WTC11 (cell line): ENCODE measurements around the gene HOXB6. TPM values are rescaled to one million over a fixed set of nuclear protein-coding genes. Genes with fewer than 3 reads are reported as not detected.
A peak's percentile ranks its signal among the peaks of the same experiment; 100 is the strongest.

Experiments used
- ATAC-seq: fragments of 200-7000 bp; cut with Tn5 transposase; 2 replicates; pipeline ENCODE4 v1.10.0; 2021; ENCODE audit warnings: mild to moderate bottlenecking, moderate library complexity
- CTCF ChIA-PET: fragments of 300-600 bp; sonication (Branson Sonifier 250); formaldehyde crosslinking; loops from one replicate; lab custom pipeline; 2021; ENCODE audit warnings: antibody characterized with exemption; lab: Charles Lee
- POLR2A ChIA-PET: fragments of 350-600 bp; sonication (Branson Sonifier 250); formaldehyde crosslinking; loops from one replicate; lab custom pipeline; 2021; ENCODE audit warnings: antibody characterized with exemption; lab: Charles Lee
- DNase-seq: peaks from one replicate; pipeline ENCODE4 v3.0.0; 2021; ENCODE audit warnings: low spot score
- H3K27ac Mint-ChIP-seq: 2 replicates; pipeline ENCODE4 v1.8.0; 2021; ENCODE audit warnings: mixed read lengths
- H3K27me3 Mint-ChIP-seq: 2 replicates; pipeline ENCODE4 v1.8.0; 2021; ENCODE audit warnings: low read depth, mild to moderate bottlenecking, moderate library complexity, mixed read lengths
- H3K36me3 Mint-ChIP-seq: 2 replicates; pipeline ENCODE4 v1.8.0; 2021; ENCODE audit warnings: mixed read lengths
- H3K4me1 Mint-ChIP-seq: 2 replicates; pipeline ENCODE4 v1.8.0; 2022; ENCODE audit warnings: mixed read lengths
- H3K4me3 Mint-ChIP-seq: 2 replicates; pipeline ENCODE4 v1.8.0; 2021; ENCODE audit warnings: mild to moderate bottlenecking, moderate library complexity, mixed read lengths
- H3K9me3 Mint-ChIP-seq: 2 replicates; pipeline ENCODE4 v1.8.0; 2021; ENCODE audit warnings: mixed read lengths
- ARID4B ChIP-seq: sonication (generic); formaldehyde crosslinking; IDR thresholded peaks from 2 replicates; pipeline ENCODE4 v1.8.0; 2023; ENCODE audit warnings: missing genetic modification reagents, mild to moderate bottlenecking, borderline replicate concordance
- CDX4 ChIP-seq: fragments of 250-450 bp; sonication (Bioruptor Pico); IDR thresholded peaks from 2 replicates; pipeline ENCODE4 v1.9.0; 2021; ENCODE audit warnings: moderate library complexity, mild to moderate bottlenecking, inconsistent platforms, borderline replicate concordance
- ELF4 ChIP-seq: sonication (generic); formaldehyde crosslinking; IDR thresholded peaks from 2 replicates; pipeline ENCODE4 v1.8.1; 2022; ENCODE audit warnings: low read depth, mild to moderate bottlenecking, moderate library complexity, missing genetic modification reagents
- MAX ChIP-seq: sonication (generic); formaldehyde crosslinking; IDR thresholded peaks from 2 replicates; pipeline ENCODE4 v1.8.0; 2022; ENCODE audit warnings: mild to moderate bottlenecking, missing genetic modification reagents
- NFE2L1 ChIP-seq: sonication (generic); formaldehyde crosslinking; IDR thresholded peaks from 2 replicates; pipeline ENCODE4 v1.8.1; 2023; ENCODE audit warnings: missing genetic modification reagents
- USF1 ChIP-seq: sonication (generic); formaldehyde crosslinking; IDR thresholded peaks from 2 replicates; pipeline ENCODE4 v1.8.0; 2022; ENCODE audit warnings: mild to moderate bottlenecking, missing genetic modification reagents
- ZNF232 ChIP-seq: sonication (generic); formaldehyde crosslinking; IDR thresholded peaks from 2 replicates; pipeline ENCODE4 v1.8.0; 2022; ENCODE audit warnings: mild to moderate bottlenecking, missing genetic modification reagents
- ZNF317 ChIP-seq: sonication (generic); formaldehyde crosslinking; IDR thresholded peaks from 2 replicates; pipeline ENCODE4 v1.8.1; 2023; ENCODE audit warnings: low read depth, mild to moderate bottlenecking, moderate library complexity, missing genetic modification reagents, borderline replicate concordance
- ZNF396 ChIP-seq: fragments of 250-450 bp; sonication (Bioruptor Pico); IDR thresholded peaks from 2 replicates; pipeline ENCODE4 v1.8.0; 2021; ENCODE audit warnings: mild to moderate bottlenecking, moderate library complexity, borderline replicate concordance
- ZNF423 ChIP-seq: fragments of 250-450 bp; sonication (Bioruptor Pico); IDR thresholded peaks from 2 replicates; pipeline ENCODE4 v2.1.2; 2022; ENCODE audit warnings: mild to moderate bottlenecking, moderate library complexity
- total RNA-seq: library from RNA; stranded (reverse); gene quantifications from 3 replicates; pipeline ENCODE4 v1.2.3, GENCODE V29; 2021
- TF ChIP-seq, protein P1 (sequence below): sonication (generic); formaldehyde crosslinking; IDR thresholded peaks from 2 replicates; pipeline ENCODE4 v1.8.1; 2023; ENCODE audit warnings: mild to moderate bottlenecking, moderate library complexity, missing genetic modification reagents
- TF ChIP-seq, protein P2 (sequence below): fragments of 250-450 bp; sonication (Bioruptor Pico); conservative IDR thresholded peaks from 2 replicates; pipeline ENCODE4 v1.9.0; 2021; ENCODE audit warnings: mild to moderate bottlenecking

HOXB6 gene
- total RNA-seq, 1 experiment from 2014 or later, result not detected

GRCh38 chr17:48589831-48590606 lies 14.8 kb downstream of the HOXB6 start, which contains the start of gene HOXB3:
Gene HOXB3, minus strand, starts transcription at chr17:48590241. Its CDS starts 37,767 bp downstream, at chr17:48552474.
- no peak within 1 kb of the TSS for H3K4me3 Mint-ChIP-seq
- H3K27ac Mint-ChIP-seq, result no peak within 1 kb of the TSS
- no peaks in the 10 kb centered on the region for H3K9me3 Mint-ChIP-seq
- no peaks in the 10 kb centered on the region for H3K36me3 Mint-ChIP-seq
- peaks cover 100% of the 10 kb centered on the region; the same call in 1 of the 2 replicates for H3K27me3 Mint-ChIP-seq
- POLR2A ChIA-PET, result no interaction called here
- TF ChIP-seq MAX (CRISPR knock-in tag) (no peak), ELF4 (CRISPR knock-in tag) (no peak), USF1 (CRISPR knock-in tag) (no peak), ZNF317 (CRISPR knock-in tag) (no peak), NFE2L1 (CRISPR knock-in tag) (no peak), ZNF423 (CRISPR knock-in tag) (no peak), ZNF396 (CRISPR knock-in tag) (no peak), CDX4 (peak; percentile 64; the same call in 1 of the 2 replicates)
- TF ChIP-seq, protein P1, sequence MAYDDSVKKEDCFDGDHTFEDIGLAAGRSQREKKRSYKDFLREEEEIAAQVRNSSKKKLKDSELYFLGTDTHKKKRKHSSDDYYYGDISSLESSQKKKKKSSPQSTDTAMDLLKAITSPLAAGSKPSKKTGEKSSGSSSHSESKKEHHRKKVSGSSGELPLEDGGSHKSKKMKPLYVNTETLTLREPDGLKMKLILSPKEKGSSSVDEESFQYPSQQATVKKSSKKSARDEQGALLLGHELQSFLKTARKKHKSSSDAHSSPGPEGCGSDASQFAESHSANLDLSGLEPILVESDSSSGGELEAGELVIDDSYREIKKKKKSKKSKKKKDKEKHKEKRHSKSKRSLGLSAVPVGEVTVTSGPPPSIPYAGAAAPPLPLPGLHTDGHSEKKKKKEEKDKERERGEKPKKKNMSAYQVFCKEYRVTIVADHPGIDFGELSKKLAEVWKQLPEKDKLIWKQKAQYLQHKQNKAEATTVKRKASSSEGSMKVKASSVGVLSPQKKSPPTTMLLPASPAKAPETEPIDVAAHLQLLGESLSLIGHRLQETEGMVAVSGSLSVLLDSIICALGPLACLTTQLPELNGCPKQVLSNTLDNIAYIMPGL, result no peak
- TF ChIP-seq, all 79 proteins: peak for 1
- no peak for ATAC-seq
- CTCF ChIA-PET, result interaction anchor here (0.6 to 3.6 kb wide), 7 partner anchors 11 to 89 kb away, joined by 3 to 21 read pairs (median 4); no protein-coding TSS in a partner anchor
- peaks cover 50% of the 10 kb centered on the region for H3K4me1 Mint-ChIP-seq
- no peak for DNase-seq

GRCh38 chr17:48589060-48589830 lies 15.5 kb downstream of the HOXB6 start:
- no peaks in the 10 kb centered on the region for H3K9me3 Mint-ChIP-seq
- H3K4me1 Mint-ChIP-seq, result peaks cover 49% of the 10 kb centered on the region
- H3K27me3 Mint-ChIP-seq, result peaks cover 100% of the 10 kb centered on the region; the same call in 1 of the 2 replicates
- ATAC-seq, result no peak
- POLR2A ChIA-PET, result no interaction called here
- no peak overlapping the region for H3K4me3 Mint-ChIP-seq
- no peak for TF ChIP-seq ARID4B (CRISPR knock-in tag)
- TF ChIP-seq ZNF232 (CRISPR knock-in tag), result no peak
- TF ChIP-seq, protein P2, sequence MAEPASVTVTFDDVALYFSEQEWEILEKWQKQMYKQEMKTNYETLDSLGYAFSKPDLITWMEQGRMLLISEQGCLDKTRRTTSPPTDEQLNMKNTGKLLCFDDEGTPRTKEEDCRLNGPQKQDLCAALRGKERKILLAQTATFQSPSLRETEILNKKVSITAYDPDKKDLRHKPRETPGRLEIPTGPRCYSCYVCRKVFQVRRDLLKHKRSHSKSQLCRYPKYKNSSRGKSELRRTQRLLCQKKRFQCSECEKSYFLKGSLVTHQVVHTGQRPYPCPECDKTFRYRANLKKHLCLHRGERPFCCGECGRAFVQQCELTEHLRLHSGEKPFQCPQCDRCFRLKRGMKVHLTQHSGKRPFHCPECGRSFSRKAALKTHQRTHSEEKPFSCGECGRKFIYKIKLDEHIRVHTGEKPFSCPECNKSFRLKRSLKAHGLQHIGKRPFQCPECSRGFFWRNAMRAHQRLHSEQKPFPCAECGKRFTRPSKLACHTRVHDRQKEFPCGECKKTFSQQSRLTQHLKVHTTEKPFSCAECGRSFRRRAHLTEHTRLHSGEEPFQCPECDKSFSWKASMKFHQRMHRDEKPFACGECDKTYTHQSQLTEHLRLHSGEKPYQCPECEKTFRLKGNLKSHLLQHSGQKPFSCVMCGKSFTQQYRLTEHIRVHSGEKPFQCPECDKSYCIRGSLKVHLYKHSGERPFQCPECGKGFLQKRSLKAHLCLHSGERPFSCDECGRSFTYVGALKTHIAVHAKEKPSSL (CRISPR knock-in tag), result no peak
- TF ChIP-seq, all 79 proteins: peak for 0
- Mint-ChIP-seq H3K27ac (no peak overlapping the region), H3K36me3 (no peaks in the 10 kb centered on the region)
- DNase-seq, result no peak
- CTCF ChIA-PET, result interaction anchor here (1.1 to 3.6 kb wide), 3 partner anchors 42 to 88 kb away, joined by 3 to 21 read pairs (median 4); no protein-coding TSS in a partner anchor
